Testis (tissue), 2 donors: ENCODE measurements around the gene FUT9.

Experiments
- POLR2A ChIP-seq: fragments of 450-650 bp; IDR thresholded peaks from one replicate; pipeline ENCODE4 v1.6.1; 2017; ENCODE audit warnings: antibody characterized with exemption, mild to moderate bottlenecking, moderate library complexity
- TF ChIP-seq, protein P1 (sequence below), 3 experiments: fragments of 450-650 bp in 2 of 3; fragments of 200-600 bp in 1 of 3; sonication (generic) in 1 of 3; IDR thresholded peaks; one replicate each; pipeline ENCODE4 v1.5.1; 2016 to 2019; ENCODE audit warnings: antibody characterized with exemption in 3 of 3, mild to moderate bottlenecking in 2 of 3, moderate library complexity in 1 of 3

DNA sequence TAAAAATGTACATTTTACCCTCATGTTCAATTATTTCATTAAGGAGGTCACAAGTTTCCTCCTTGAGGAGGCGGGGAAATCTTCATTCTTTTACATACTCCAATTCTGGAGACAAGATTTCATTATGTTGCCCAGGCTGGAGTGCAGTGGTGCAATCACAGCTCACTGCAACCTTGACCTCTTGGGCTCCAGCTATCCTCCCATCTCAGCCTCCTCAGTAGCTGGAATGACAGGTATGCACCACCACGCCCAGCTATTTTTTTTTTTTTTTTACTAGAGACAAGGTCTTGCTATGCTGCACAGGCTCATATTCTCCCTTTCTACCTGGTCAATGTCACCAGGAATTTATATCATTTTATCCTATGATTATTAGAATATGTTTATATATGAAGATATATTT, 85.8 kb downstream of the FUT9 start:
- TF ChIP-seq, protein P1, sequence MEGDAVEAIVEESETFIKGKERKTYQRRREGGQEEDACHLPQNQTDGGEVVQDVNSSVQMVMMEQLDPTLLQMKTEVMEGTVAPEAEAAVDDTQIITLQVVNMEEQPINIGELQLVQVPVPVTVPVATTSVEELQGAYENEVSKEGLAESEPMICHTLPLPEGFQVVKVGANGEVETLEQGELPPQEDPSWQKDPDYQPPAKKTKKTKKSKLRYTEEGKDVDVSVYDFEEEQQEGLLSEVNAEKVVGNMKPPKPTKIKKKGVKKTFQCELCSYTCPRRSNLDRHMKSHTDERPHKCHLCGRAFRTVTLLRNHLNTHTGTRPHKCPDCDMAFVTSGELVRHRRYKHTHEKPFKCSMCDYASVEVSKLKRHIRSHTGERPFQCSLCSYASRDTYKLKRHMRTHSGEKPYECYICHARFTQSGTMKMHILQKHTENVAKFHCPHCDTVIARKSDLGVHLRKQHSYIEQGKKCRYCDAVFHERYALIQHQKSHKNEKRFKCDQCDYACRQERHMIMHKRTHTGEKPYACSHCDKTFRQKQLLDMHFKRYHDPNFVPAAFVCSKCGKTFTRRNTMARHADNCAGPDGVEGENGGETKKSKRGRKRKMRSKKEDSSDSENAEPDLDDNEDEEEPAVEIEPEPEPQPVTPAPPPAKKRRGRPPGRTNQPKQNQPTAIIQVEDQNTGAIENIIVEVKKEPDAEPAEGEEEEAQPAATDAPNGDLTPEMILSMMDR (IDR thresholded peaks at IDR 0.05), result no peak
- TF ChIP-seq POLR2A, result no peak
